Esophagus muscularis mucosa (tissue), 4 donors: Measurements from ENCODE around the gene GNG13. TPM values are rescaled to one million over a fixed set of nuclear protein-coding genes. Genes with fewer than 3 reads are reported as not detected.
"Not testable (repeated sequence)": the region's sequence is repeated elsewhere in the genome, so short reads cannot be mapped to it uniquely, and the experiment has no call there.

ENCODE experiments used
- DNase-seq: peaks from one replicate; pipeline ENCODE4 v3.0.0-alpha.2; 2017; ENCODE audit errors: extremely low spot score
- H3K27ac ChIP-seq, 4 donors: fragments of 200-600 bp; sonication (generic); replicated peaks in 1 of 4; 1 replicate in 3 of 4; 2 replicates in 1 of 4; pipeline ENCODE4 v1.5.1; 2016 to 2019; ENCODE audit warnings: mild to moderate bottlenecking in 1 of 4
- H3K27me3 ChIP-seq, 4 donors: fragments of 200-600 bp; sonication (generic); one replicate each; pipeline versions ENCODE4 v1.5.1 to v1.6.0; 2016 to 2019
- H3K36me3 ChIP-seq, 4 donors: fragments of 200-600 bp; sonication (generic); one replicate each; pipeline ENCODE4 v1.5.1; 2016 to 2019
- H3K4me1 ChIP-seq, 4 donors: fragments of 200-600 bp; sonication (generic); one replicate each; pipeline ENCODE4 v1.5.1; 2016 to 2019
- H3K4me3 ChIP-seq, 4 donors: fragments of 200-600 bp; sonication (generic); 1 replicate in 2 of 4; 2 replicates in 2 of 4; pipeline ENCODE4 v1.5.1; 2016 to 2019; ENCODE audit warnings: mild to moderate bottlenecking in 4 of 4, moderate library complexity in 1 of 4
- H3K9me3 ChIP-seq, 4 donors: fragments of 200-600 bp; sonication (generic); 1 replicate in 3 of 4; 2 replicates in 1 of 4; pipeline ENCODE4 v1.5.1; 2016 to 2019
- CTCF ChIP-seq, 3 experiments: fragments of 200-600 bp in 2 of 3; fragments of 450-650 bp in 1 of 3; sonication (generic) in 2 of 3; IDR thresholded peaks; one replicate each; pipeline ENCODE4 v1.5.1; 2017 to 2019; ENCODE audit warnings: antibody characterized with exemption in 3 of 3, mild to moderate bottlenecking in 2 of 3, moderate library complexity in 1 of 3
- EP300 ChIP-seq: sonication (generic); formaldehyde crosslinking; IDR thresholded peaks from one replicate; pipeline ENCODE4 v1.6.1; 2017; ENCODE audit warnings: antibody characterized with exemption
- POLR2A ChIP-seq: fragments of 450-650 bp; IDR thresholded peaks from one replicate; pipeline ENCODE4 v1.6.1; 2017; ENCODE audit warnings: antibody characterized with exemption, moderate library complexity, mild to moderate bottlenecking, low read depth
- POLR2AphosphoS5 ChIP-seq, 2 donors: sonication (generic); formaldehyde crosslinking; IDR thresholded peaks; one replicate each; pipeline ENCODE4 v1.6.1; 2017; ENCODE audit warnings: antibody characterized with exemption in 2 of 2
- WGBS: methylation state at CpG from one replicate; pipeline ENCODE4 v1.1.5; 2018; 5-methylcytosine and 5-hydroxymethylcytosine counted together
- intact Hi-C: fragments of 100-400 bp; cut with DNase I; formaldehyde crosslinking; loops from one replicate; pipeline ENCODE4 v1.15.1; 2023
- total RNA-seq, 4 donors: library from RNA; depleted of rRNA; stranded (reverse); fragments of >200 nt; gene quantifications; one replicate each; pipeline versions ENCODE4 v1.1.0 to v1.2.1, GENCODE V29; 2016

The GNG13 gene
- total RNA-seq, 4 donors from 2014 or later: not detected

DNA sequence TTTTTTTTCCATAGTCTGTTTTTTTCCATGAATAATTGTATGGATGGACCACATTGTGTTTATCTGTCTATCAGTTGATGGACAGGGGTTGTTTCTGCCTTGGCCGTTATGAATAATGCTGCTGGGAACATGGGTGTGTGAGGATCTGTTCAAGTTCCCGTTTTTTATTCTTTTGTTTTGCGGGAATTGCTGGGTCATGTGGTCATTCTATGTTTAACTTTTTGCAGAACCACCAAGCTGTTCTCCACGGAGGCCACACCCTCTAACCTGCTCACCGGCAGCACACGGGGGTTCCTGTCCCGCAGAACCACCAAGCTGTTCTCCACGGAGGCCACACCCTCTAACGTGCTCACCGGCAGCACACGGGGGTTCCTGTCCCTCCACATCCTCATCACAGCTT is 45.9 kb downstream of the GNG13 start:
- Histone ChIP-seq H3K4me1 (no peaks in the 10 kb centered on the region), H3K36me3 (no peaks in the 10 kb centered on the region), H3K27ac (no peak overlapping the region), H3K4me3 (no peak overlapping the region), H3K27me3 (peaks cover 0 to 21% (median 0%) of the 10 kb centered on the region in 4 donors), H3K9me3 (no peaks in the 10 kb centered on the region)
- intact Hi-C loops: no loop called here
- DNase-seq: no peak
- TF ChIP-seq POLR2A (no peak), CTCF (IDR thresholded peaks at IDR 0.05) (no peak), EP300 (no peak), POLR2AphosphoS5 (IDR thresholded peaks at IDR 0.05) (no peak)
- WGBS: 62% methylated on average over 11 of the region's 11 CpGs

GRCh38 chr16:754121-754607 is 46.4 kb downstream of the GNG13 start:
- 84% methylated on average over 11 of the region's 11 CpGs for WGBS
- intact Hi-C loops, H3K4me3 ChIP-seq, H3K36me3 ChIP-seq, H3K9me3 ChIP-seq, H3K4me1 ChIP-seq, DNase-seq, H3K27ac ChIP-seq: not testable (repeated sequence)
- peaks cover 0 to 21% (median 0%) of the 10 kb centered on the region in 4 donors for H3K27me3 ChIP-seq

DNA sequence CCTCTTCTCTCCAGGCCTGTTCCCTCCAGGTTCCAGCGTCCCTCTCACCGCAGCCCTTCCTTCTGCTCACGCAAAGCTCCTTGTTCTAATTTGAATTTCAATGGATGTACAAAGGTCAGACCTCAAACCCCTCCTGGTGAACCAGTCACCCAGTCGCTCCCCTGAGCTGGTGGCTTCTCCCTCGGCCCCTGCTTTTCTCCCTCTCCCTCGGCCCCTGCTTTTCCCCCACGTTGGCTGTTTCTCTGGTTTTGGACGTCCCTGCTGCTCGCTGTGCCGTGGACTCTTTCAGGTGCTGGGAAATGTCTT is 48.6 kb downstream of the GNG13 start:
- Histone ChIP-seq H3K27me3 (peaks cover 0 to 21% (median 0%) of the 10 kb centered on the region in 4 donors), H3K36me3 (no peaks in the 10 kb centered on the region), H3K27ac (no peak overlapping the region), H3K4me1 (no peaks in the 10 kb centered on the region), H3K9me3 (no peaks in the 10 kb centered on the region), H3K4me3 (no peak overlapping the region)
- intact Hi-C loops: no loop called here
- TF ChIP-seq POLR2AphosphoS5 (IDR thresholded peaks at IDR 0.05) (no peak), EP300 (no peak), POLR2A (no peak), CTCF (IDR thresholded peaks at IDR 0.05) (no peak)
- WGBS: 49% methylated on average over 10 of the region's 10 CpGs
- no peak for DNase-seq

- Histone ChIP-seq H3K27ac (no peak overlapping the region), H3K4me3 (no peak overlapping the region), H3K4me1 (no peaks in the 10 kb centered on the region), H3K27me3 (peaks cover 0 to 21% (median 0%) of the 10 kb centered on the region in 4 donors), H3K36me3 (no peaks in the 10 kb centered on the region), H3K9me3 (no peaks in the 10 kb centered on the region)
- intact Hi-C loops: no loop called here
- TF ChIP-seq POLR2A (no peak), POLR2AphosphoS5 (IDR thresholded peaks at IDR 0.05) (no peak), EP300 (no peak), CTCF (IDR thresholded peaks at IDR 0.05) (no peak)
- DNase-seq: no peak
- 77% methylated on average over 29 of the region's 39 CpGs for WGBS
These were observed 49.2 kb downstream of the GNG13 start for GRCh38 chr16:751152-752006.

DNA sequence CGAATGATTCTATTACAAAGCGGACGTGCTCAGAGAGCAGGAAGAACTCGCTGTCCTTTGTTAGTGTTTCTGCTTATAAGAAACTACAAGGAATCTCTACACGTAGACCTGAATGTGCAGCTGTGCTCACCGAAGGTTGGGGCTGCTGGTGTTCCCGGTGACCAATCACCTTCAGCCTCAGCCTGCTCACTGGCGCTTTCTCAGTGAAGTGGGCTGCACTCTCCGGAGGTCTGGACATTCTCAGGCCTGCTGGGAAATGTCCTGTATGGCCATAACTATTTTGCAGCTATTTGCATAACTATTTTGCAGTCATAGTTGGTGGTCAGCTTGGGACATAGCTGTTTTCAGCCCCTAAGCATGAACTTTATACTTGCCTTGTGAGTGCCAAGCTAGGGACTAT is 50.0 kb downstream of the GNG13 start:
- no peaks in the 10 kb centered on the region for H3K36me3 ChIP-seq
- H3K27ac ChIP-seq: no peak overlapping the region
- no peak overlapping the region for H3K4me3 ChIP-seq
- 50% methylated on average over 8 of the region's 9 CpGs for WGBS
- no peaks in the 10 kb centered on the region for H3K9me3 ChIP-seq
- TF ChIP-seq POLR2A (no peak), POLR2AphosphoS5 (IDR thresholded peaks at IDR 0.05) (no peak), EP300 (no peak), CTCF (IDR thresholded peaks at IDR 0.05) (no peak)
- no peaks in the 10 kb centered on the region for H3K4me1 ChIP-seq
- H3K27me3 ChIP-seq: peaks cover 0 to 21% (median 0%) of the 10 kb centered on the region in 4 donors
- DNase-seq: no peak
- intact Hi-C loops: no loop called here
